Peyer's patch (tissue), 4 donors: ENCODE results near the gene BLID. TPM values are rescaled to one million over a fixed set of nuclear protein-coding genes. Genes with fewer than 3 reads are reported as not detected.

Experiments
- DNase-seq, 3 donors: peaks; one replicate each; pipeline ENCODE4 v3.0.0-alpha.2; 2017 to 2019
- H3K27ac ChIP-seq, 4 donors: fragments of 200-600 bp; sonication (generic); one replicate each; pipeline ENCODE4 v1.5.1; 2016 to 2019
- H3K27me3 ChIP-seq, 2 donors: fragments of 200-600 bp; sonication (generic); one replicate each; pipeline ENCODE4 v1.5.1; 2019
- H3K36me3 ChIP-seq, 3 donors: fragments of 200-600 bp; sonication (generic); one replicate each; pipeline ENCODE4 v1.5.1; 2016 to 2019
- H3K4me1 ChIP-seq, 4 donors: fragments of 200-600 bp; sonication (generic); one replicate each; pipeline ENCODE4 v1.5.1; 2016 to 2019
- H3K4me3 ChIP-seq, 4 donors: fragments of 200-600 bp; sonication (generic); 1 replicate in 3 of 4; 2 replicates in 1 of 4; pipeline ENCODE4 v1.5.1; 2016 to 2019; ENCODE audit warnings: mild to moderate bottlenecking in 1 of 4
- H3K9me3 ChIP-seq, 4 donors: fragments of 200-600 bp; sonication (generic); one replicate each; pipeline ENCODE4 v1.5.1; 2016 to 2019; ENCODE audit warnings: mild to moderate bottlenecking in 1 of 4
- POLR2A ChIP-seq, 2 donors: fragments of 450-650 bp; IDR thresholded peaks; one replicate each; pipeline ENCODE4 v1.5.1; 2017; ENCODE audit warnings: antibody characterized with exemption in 2 of 2, mild to moderate bottlenecking in 2 of 2, moderate library complexity in 2 of 2
- small RNA-seq, 2 donors: library from RNA; depleted of rRNA; stranded (forward); fragments of <200 nt; gene quantifications; one replicate each; pipeline ENCODE3, GENCODE V24; 2016
- total RNA-seq, 4 donors: library from RNA; depleted of rRNA; stranded (reverse); fragments of >200 nt; gene quantifications; one replicate each; pipeline ENCODE4 v1.1.0, GENCODE V29; 2016
- TF ChIP-seq, protein P1 (sequence below), 6 experiments: fragments of 450-650 bp in 4 of 6; fragments of 200-600 bp in 2 of 6; sonication (generic) in 1 of 6; IDR thresholded peaks; one replicate each; pipeline ENCODE4 v1.5.1; 2017 to 2019; ENCODE audit warnings: antibody characterized with exemption in 6 of 6, mild to moderate bottlenecking in 3 of 6, moderate library complexity in 1 of 6

Gene BLID
- total RNA-seq, 4 donors from 2014 or later = not detected

DNA sequence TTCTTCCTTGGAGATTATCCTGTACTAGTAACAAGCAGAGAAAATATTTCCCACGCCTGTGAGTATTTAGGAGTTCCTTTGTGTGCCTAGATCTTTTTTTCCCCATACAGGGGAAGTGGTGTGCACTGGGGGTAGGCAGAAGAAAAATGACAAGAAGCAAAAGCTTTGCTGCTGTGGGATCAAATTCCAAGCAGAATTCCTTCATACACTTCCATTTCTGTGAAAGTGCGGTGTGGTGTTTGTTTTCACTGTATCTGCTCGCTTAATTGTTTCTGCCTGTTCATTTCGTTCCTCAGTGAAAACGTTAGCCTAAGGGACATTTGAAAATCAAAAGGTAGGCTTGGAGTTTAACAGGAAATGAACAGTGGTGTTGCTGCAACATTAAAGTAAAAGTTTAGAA, 47.9 kb downstream of the BLID start:
- no peaks in the 10 kb centered on the region for H3K4me1 ChIP-seq
- H3K27ac ChIP-seq = no peak overlapping the region
- no peak for DNase-seq
- no peaks in the 10 kb centered on the region for H3K27me3 ChIP-seq
- no peaks in the 10 kb centered on the region for H3K9me3 ChIP-seq
- no peak for TF ChIP-seq POLR2A (IDR thresholded peaks at IDR 0.05)
- TF ChIP-seq, protein P1, sequence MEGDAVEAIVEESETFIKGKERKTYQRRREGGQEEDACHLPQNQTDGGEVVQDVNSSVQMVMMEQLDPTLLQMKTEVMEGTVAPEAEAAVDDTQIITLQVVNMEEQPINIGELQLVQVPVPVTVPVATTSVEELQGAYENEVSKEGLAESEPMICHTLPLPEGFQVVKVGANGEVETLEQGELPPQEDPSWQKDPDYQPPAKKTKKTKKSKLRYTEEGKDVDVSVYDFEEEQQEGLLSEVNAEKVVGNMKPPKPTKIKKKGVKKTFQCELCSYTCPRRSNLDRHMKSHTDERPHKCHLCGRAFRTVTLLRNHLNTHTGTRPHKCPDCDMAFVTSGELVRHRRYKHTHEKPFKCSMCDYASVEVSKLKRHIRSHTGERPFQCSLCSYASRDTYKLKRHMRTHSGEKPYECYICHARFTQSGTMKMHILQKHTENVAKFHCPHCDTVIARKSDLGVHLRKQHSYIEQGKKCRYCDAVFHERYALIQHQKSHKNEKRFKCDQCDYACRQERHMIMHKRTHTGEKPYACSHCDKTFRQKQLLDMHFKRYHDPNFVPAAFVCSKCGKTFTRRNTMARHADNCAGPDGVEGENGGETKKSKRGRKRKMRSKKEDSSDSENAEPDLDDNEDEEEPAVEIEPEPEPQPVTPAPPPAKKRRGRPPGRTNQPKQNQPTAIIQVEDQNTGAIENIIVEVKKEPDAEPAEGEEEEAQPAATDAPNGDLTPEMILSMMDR (IDR thresholded peaks at IDR 0.05) = no peak
- H3K36me3 ChIP-seq = no peaks in the 10 kb centered on the region
- H3K4me3 ChIP-seq = no peak overlapping the region

Small RNA genes within 50 kb of the gene (small RNA-seq; reads per million reads assigned to genes)
- gene MIR100 (201 to 305 reads per million in 2 donors), gene MIR125B1 (8.2 to 13.1 reads per million in 2 donors), gene MIRLET7A2 (3.9 to 4.5 reads per million in 2 donors)
